A549 (cell line): ENCODE data around the gene ILK. TPM values are rescaled to one million over a fixed set of nuclear protein-coding genes. Genes with fewer than 3 reads are reported as not detected.

ENCODE experiments used
- ATAC-seq, 2 experiments: fragments of 200-7000 bp in 1 of 2; fragments of >200 bp in 1 of 2; cut with Nextera tagmentation in 1 of 2; cut with Tn5 transposase in 1 of 2; 3 replicates each; pipeline versions ENCODE4 v1.8.0 to v1.9.1; 2018 to 2020; ENCODE audit warnings: mild to moderate bottlenecking in 1 of 2, moderate library complexity in 1 of 2
- CTCF ChIA-PET: fragments of 300-600 bp; sonication (Branson Sonifier 250); formaldehyde crosslinking; extraction: SDS; loops from one replicate; lab custom pipeline; 2021; ENCODE audit warnings: antibody characterized with exemption, inconsistent platforms; lab: Yijun Ruan, JAX
- POLR2A ChIA-PET: fragments of 350-600 bp; formaldehyde crosslinking; extraction: SDS; loops from one replicate; lab custom pipeline; 2021; ENCODE audit warnings: antibody characterized with exemption, inconsistent platforms; lab: Yijun Ruan, JAX
- DNase-seq, 2 experiments: peaks; one replicate each; pipeline versions ENCODE4 v3.0.0 to v3.0.0-alpha.2; 2011 to 2016; ENCODE audit warnings: low read depth in 1 of 2, low spot score in 1 of 2
- FAIRE-seq: peaks from 2 replicates; lab custom pipeline; 2011; peaks lifted over from hg19 to GRCh38; lab: Jason Lieb, UNC
- H3K27ac ChIP-seq, 2 experiments: fragments of >200 bp; sonication (Bioruptor Twin); formaldehyde crosslinking; 3 replicates each; pipeline ENCODE4 v1.5.1; 2016 to 2017
- H3K4me1 ChIP-seq: fragments of >200 bp; sonication (Bioruptor Twin); formaldehyde crosslinking; 3 replicates; pipeline ENCODE4 v1.6.1; 2016
- H3K4me2 ChIP-seq: fragments of >200 bp; sonication (Bioruptor Twin); formaldehyde crosslinking; 3 replicates; pipeline ENCODE4 v1.6.1; 2016
- H3K4me3 ChIP-seq: fragments of >200 bp; sonication (Bioruptor Twin); formaldehyde crosslinking; 3 replicates; pipeline ENCODE4 v1.5.1; 2016
- H3K9me3 ChIP-seq: fragments of >200 bp; sonication (Bioruptor Twin); formaldehyde crosslinking; 3 replicates; pipeline ENCODE4 v1.6.1; 2016
- CEBPB ChIP-seq, 2 experiments: fragments of >200 bp in 1 of 2; sonication (Bioruptor Twin) in 1 of 2; formaldehyde crosslinking in 1 of 2; IDR thresholded peaks; 2 replicates each; pipeline ENCODE4 v1.6.1; 2012 to 2016
- EHMT2 ChIP-seq: fragments of 200-600 bp; sonication (generic); IDR thresholded peaks from 2 replicates; pipeline ENCODE4 v1.6.1; 2016; ENCODE audit warnings: antibody characterized with exemption, low read depth, mild to moderate bottlenecking, moderate library complexity
- FOSB ChIP-seq: fragments of 250-450 bp; sonication (Bioruptor Pico); IDR thresholded peaks from 2 replicates; pipeline ENCODE4 v1.5.0; 2020; ENCODE audit warnings: mild to moderate bottlenecking, moderate library complexity
- GATA3 ChIP-seq: IDR thresholded peaks from 2 replicates; pipeline ENCODE4 v1.6.1; 2012; ENCODE audit warnings: borderline replicate concordance
- HDAC2 ChIP-seq: fragments of 200-600 bp; sonication (generic); IDR thresholded peaks from 2 replicates; pipeline ENCODE4 v1.6.1; 2016
- JUN ChIP-seq, 2 experiments: fragments of >200 bp; sonication (Bioruptor Twin); formaldehyde crosslinking; IDR thresholded peaks; 2 replicates in 1 of 2; 3 replicates in 1 of 2; pipeline ENCODE4 v1.6.1; 2016 to 2017
- KDM1A ChIP-seq: fragments of 200-600 bp; sonication (generic); IDR thresholded peaks from 2 replicates; pipeline ENCODE4 v1.6.1; 2016; ENCODE audit warnings: low read depth, mild to moderate bottlenecking
- MAX ChIP-seq: IDR thresholded peaks from 2 replicates; pipeline ENCODE4 v1.6.1; 2012
- MAZ ChIP-seq: fragments of 150-350 bp; IDR thresholded peaks from 2 replicates; pipeline ENCODE4 v1.6.1; 2014; ENCODE audit warnings: antibody characterized with exemption, low read depth, low read length, borderline replicate concordance
- MYC ChIP-seq: IDR thresholded peaks from 2 replicates; pipeline ENCODE4 v1.6.1; 2012; ENCODE audit warnings: mild to moderate bottlenecking, inconsistent platforms, low read length, improper control_type of control experiment, borderline replicate concordance
- PBX3 ChIP-seq: IDR thresholded peaks from 2 replicates; pipeline ENCODE4 v1.6.1; 2012
- POLR2A ChIP-seq: IDR thresholded peaks from 2 replicates; pipeline ENCODE4 v1.6.1; 2012; ENCODE audit warnings: mild to moderate bottlenecking, low read length
- RNF2 ChIP-seq: fragments of 200-600 bp; sonication (generic); IDR thresholded peaks from 2 replicates; pipeline ENCODE4 v1.6.1; 2016; ENCODE audit warnings: low read depth, mild to moderate bottlenecking, antibody characterized with exemption, moderate library complexity, borderline replicate concordance
- TFCP2L1 ChIP-seq: fragments of 250-450 bp; sonication (Bioruptor Pico); IDR thresholded peaks from 2 replicates; pipeline ENCODE4 v1.5.0; 2021; ENCODE audit warnings: mild to moderate bottlenecking
- ZFP36 ChIP-seq: fragments of 450-650 bp; IDR thresholded peaks from 2 replicates; pipeline ENCODE4 v1.6.1; 2014; ENCODE audit warnings: borderline replicate concordance; ENCODE audit not compliant: partially characterized antibody
- ZNF302 ChIP-seq: fragments of 250-450 bp; sonication (Bioruptor Pico); IDR thresholded peaks from 2 replicates; pipeline ENCODE4 v1.9.0; 2021; ENCODE audit warnings: inconsistent platforms, mild to moderate bottlenecking, moderate library complexity
- ZSCAN20 ChIP-seq: fragments of 250-450 bp; sonication (Bioruptor Pico); IDR thresholded peaks from 2 replicates; pipeline ENCODE4 v1.8.0; 2022; ENCODE audit warnings: mild to moderate bottlenecking, moderate library complexity
- WGBS: methylation state at CpG from one replicate; pipeline ENCODE4 v1.1.6; 2017; ENCODE audit errors: missing lambda C conversion rate; 5-methylcytosine and 5-hydroxymethylcytosine counted together
- polyA plus RNA-seq, 4 experiments: library from polyadenylated mRNA; depleted of rRNA in 3 of 4; stranded (reverse); fragments of >200 nt; fragmentation: RNase III in 1 of 4; extraction: RNeasy Plus Mini Kit Qiagen cat#74134 plus additional on column Dnase treatment in 1 of 4; gene quantifications; 2 replicates in 3 of 4; 3 replicates in 1 of 4; pipeline ENCODE4 v1.2.3, GENCODE V29; 2011 to 2017
- TF ChIP-seq, protein P1 (sequence below): fragments of 450-650 bp; IDR thresholded peaks from 2 replicates; pipeline ENCODE4 v1.6.1; 2014; ENCODE audit warnings: antibody characterized with exemption
- TF ChIP-seq, protein P2 (sequence below): fragments of >200 bp; sonication (Bioruptor Twin); formaldehyde crosslinking; IDR thresholded peaks from 2 replicates; pipeline ENCODE4 v1.6.1; 2016
- TF ChIP-seq, protein P3 (sequence below): IDR thresholded peaks from 2 replicates; pipeline ENCODE4 v1.6.1; 2012; ENCODE audit warnings: low read depth, borderline replicate concordance

ILK gene
- polyA plus RNA-seq, 2 of the 4 experiments (the other 2 are of a cell fraction) = 108 to 109 TPM

DNA sequence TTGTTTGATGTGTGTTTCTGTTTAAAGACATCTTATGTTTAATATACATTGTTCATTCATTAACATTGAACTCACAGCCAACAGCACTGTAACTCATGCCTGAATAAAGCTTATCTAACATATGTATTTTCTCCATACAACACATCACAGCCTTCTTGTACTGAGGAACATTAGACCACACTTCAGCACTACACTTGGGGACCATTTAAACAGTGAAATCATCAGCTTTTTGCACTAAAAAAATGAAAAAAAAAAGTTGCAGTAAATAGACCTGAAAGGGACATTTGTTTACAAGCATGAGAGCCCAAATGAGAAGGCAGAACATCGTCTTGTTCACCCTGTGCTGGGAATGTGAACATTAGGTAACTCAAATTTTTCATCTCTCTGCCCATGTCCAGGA is 31.0 kb downstream of the ILK start (continued):
- TF ChIP-seq, protein P1, sequence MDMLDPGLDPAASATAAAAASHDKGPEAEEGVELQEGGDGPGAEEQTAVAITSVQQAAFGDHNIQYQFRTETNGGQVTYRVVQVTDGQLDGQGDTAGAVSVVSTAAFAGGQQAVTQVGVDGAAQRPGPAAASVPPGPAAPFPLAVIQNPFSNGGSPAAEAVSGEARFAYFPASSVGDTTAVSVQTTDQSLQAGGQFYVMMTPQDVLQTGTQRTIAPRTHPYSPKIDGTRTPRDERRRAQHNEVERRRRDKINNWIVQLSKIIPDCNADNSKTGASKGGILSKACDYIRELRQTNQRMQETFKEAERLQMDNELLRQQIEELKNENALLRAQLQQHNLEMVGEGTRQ = no peak
- TF ChIP-seq GATA3 (no peak), POLR2A (no peak), MAZ (no peak), ZNF302 (no peak), CEBPB (IDR thresholded peaks at IDR 0.05) (no peak), ZFP36 (no peak), HDAC2 (no peak), KDM1A (no peak)
- TF ChIP-seq, protein P2, sequence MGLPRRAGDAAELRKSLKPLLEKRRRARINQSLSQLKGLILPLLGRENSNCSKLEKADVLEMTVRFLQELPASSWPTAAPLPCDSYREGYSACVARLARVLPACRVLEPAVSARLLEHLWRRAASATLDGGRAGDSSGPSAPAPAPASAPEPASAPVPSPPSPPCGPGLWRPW = no peak
- TF ChIP-seq, protein P3, sequence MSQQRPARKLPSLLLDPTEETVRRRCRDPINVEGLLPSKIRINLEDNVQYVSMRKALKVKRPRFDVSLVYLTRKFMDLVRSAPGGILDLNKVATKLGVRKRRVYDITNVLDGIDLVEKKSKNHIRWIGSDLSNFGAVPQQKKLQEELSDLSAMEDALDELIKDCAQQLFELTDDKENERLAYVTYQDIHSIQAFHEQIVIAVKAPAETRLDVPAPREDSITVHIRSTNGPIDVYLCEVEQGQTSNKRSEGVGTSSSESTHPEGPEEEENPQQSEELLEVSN = no peak

GRCh38 chr11:6635082-6635932 is 31.7 kb downstream of the ILK start:
- peak overlapping the region in 1 of 2 experiments; percentile 28; a peak in 1 of 6 replicates for H3K27ac ChIP-seq

More at GRCh38 chr11:6635082-6635932, 31.7 kb downstream of the ILK start:
- H3K4me3 ChIP-seq = no peak overlapping the region
- H3K4me1 ChIP-seq = peaks cover 5% of the 10 kb centered on the region; the same call in 1 of the 3 replicates
- DNase-seq = no peak
- 62% methylated on average over 10 of the region's 10 CpGs for WGBS
- CTCF ChIA-PET = interaction anchor here (1.1 to 4.0 kb wide), 2 partner anchors 13 to 59 kb away, joined by 3 to 15 read pairs; no protein-coding TSS in a partner anchor
- H3K4me2 ChIP-seq = 0 out of 3 replicates have a peak overlapping the region, but pooled peaks have one; percentile 24
- FAIRE-seq = no peak
- no peak for ATAC-seq
- POLR2A ChIA-PET = no interaction called here
- TF ChIP-seq RNF2 (no peak), MAZ (no peak), TFCP2L1 (CRISPR knock-in tag) (no peak), EHMT2 (no peak), ZFP36 (no peak), PBX3 (no peak), ZSCAN20 (CRISPR knock-in tag) (no peak), FOSB (CRISPR knock-in tag) (no peak), MAX (no peak), MYC (no peak), HDAC2 (no peak), KDM1A (no peak), JUN (IDR thresholded peaks at IDR 0.05) (no peak)
- TF ChIP-seq, protein P1 = no peak
- no peaks in the 10 kb centered on the region for H3K9me3 ChIP-seq
